Trophoblast cell (in vitro differentiated cells and primary cell): Measurements from ENCODE around the gene CDH1.
A peak's percentile ranks its signal among the peaks of the same experiment; 100 is the strongest.
"Not testable (repeated sequence)": the region's sequence is repeated elsewhere in the genome, so short reads cannot be mapped to it uniquely, and the experiment has no call there.

ENCODE experiments used
- DNase-seq, 2 donors: peaks; one replicate each; pipeline ENCODE4 v3.0.0-alpha.2; 2016
- H2AFZ ChIP-seq: 2 replicates; pipeline ENCODE4 v1.6.1; 2013; ENCODE audit warnings: low read length, moderate library complexity, mild to moderate bottlenecking; ENCODE audit not compliant: insufficient read depth, poor library complexity
- H2AK5ac ChIP-seq: 2 replicates; pipeline ENCODE4 v1.6.1; 2013; ENCODE audit warnings: mild to moderate bottlenecking, low read length
- H2BK120ac ChIP-seq: 2 replicates; pipeline ENCODE4 v1.6.1; 2013; ENCODE audit warnings: low read length, mild to moderate bottlenecking, moderate library complexity; ENCODE audit not compliant: insufficient read depth, poor library complexity
- H2BK12ac ChIP-seq: 2 replicates; pipeline ENCODE4 v1.6.1; 2013; ENCODE audit warnings: mild to moderate bottlenecking, low read length, moderate library complexity
- H2BK5ac ChIP-seq: 2 replicates; pipeline ENCODE4 v1.6.1; 2013; ENCODE audit warnings: low read length, low read depth, moderate library complexity, mild to moderate bottlenecking; ENCODE audit not compliant: poor library complexity
- H3K14ac ChIP-seq: 2 replicates; pipeline ENCODE4 v1.6.1; 2013; ENCODE audit warnings: mild to moderate bottlenecking, low read length
- H3K18ac ChIP-seq: 2 replicates; pipeline ENCODE4 v1.6.1; 2013; ENCODE audit warnings: mild to moderate bottlenecking, low read length
- H3K23ac ChIP-seq: 2 replicates; pipeline ENCODE4 v1.6.1; 2013; ENCODE audit warnings: low read length
- H3K27ac ChIP-seq: 2 replicates; pipeline ENCODE4 v1.5.1; 2013; ENCODE audit warnings: low read depth, mild to moderate bottlenecking, inconsistent platforms, low read length, moderate library complexity
- H3K27me3 ChIP-seq: 2 replicates; pipeline ENCODE4 v1.6.1; 2013; ENCODE audit warnings: inconsistent platforms, mild to moderate bottlenecking, low read length, moderate library complexity; ENCODE audit not compliant: insufficient read depth
- H3K36me3 ChIP-seq, 2 experiments: 1 replicate in 1 of 2; 2 replicates in 1 of 2; pipeline ENCODE4 v1.6.1; 2013; ENCODE audit warnings: low read length in 2 of 2, mild to moderate bottlenecking in 2 of 2, moderate library complexity in 1 of 2; ENCODE audit not compliant: insufficient read depth in 2 of 2, control insufficient read depth in 1 of 2
- H3K4ac ChIP-seq: 2 replicates; pipeline ENCODE4 v1.6.1; 2013; ENCODE audit warnings: low read depth, mild to moderate bottlenecking, low read length, moderate library complexity
- H3K4me1 ChIP-seq, 2 experiments: 1 replicate in 1 of 2; 2 replicates in 1 of 2; pipeline ENCODE4 v1.6.1; 2013; ENCODE audit warnings: low read length in 2 of 2, mild to moderate bottlenecking in 2 of 2, moderate library complexity in 1 of 2; ENCODE audit not compliant: insufficient read depth in 2 of 2, control insufficient read depth in 1 of 2
- H3K4me2 ChIP-seq: 2 replicates; pipeline ENCODE4 v1.6.1; 2013; ENCODE audit warnings: inconsistent platforms, mild to moderate bottlenecking, low read length, moderate library complexity
- H3K4me3 ChIP-seq: 2 replicates; pipeline ENCODE4 v1.5.1; 2013; ENCODE audit warnings: mild to moderate bottlenecking, low read depth, low read length, inconsistent platforms
- H3K79me1 ChIP-seq: one replicate; pipeline ENCODE4 v1.6.1; 2013; ENCODE audit warnings: low read length
- H3K79me2 ChIP-seq: 2 replicates; pipeline ENCODE4 v1.6.1; 2013; ENCODE audit warnings: low read length, mild to moderate bottlenecking; ENCODE audit not compliant: control insufficient read depth, insufficient read depth, poor library complexity
- H3K9ac ChIP-seq: 2 replicates; pipeline ENCODE4 v1.6.1; 2013; ENCODE audit warnings: mild to moderate bottlenecking, low read length
- H3K9me3 ChIP-seq: 2 replicates; pipeline ENCODE4 v1.6.1; 2013; ENCODE audit warnings: low read depth, mild to moderate bottlenecking, control low read depth, inconsistent platforms, low read length; ENCODE audit not compliant: insufficient read depth
- H4K12ac ChIP-seq: 2 replicates; pipeline ENCODE4 v1.6.1; 2013; ENCODE audit warnings: low read depth, mild to moderate bottlenecking, low read length, moderate library complexity
- H4K8ac ChIP-seq: 2 replicates; pipeline ENCODE4 v1.6.1; 2013; ENCODE audit warnings: low read depth, mild to moderate bottlenecking, low read length, moderate library complexity
- H4K91ac ChIP-seq: one replicate; pipeline ENCODE4 v1.6.1; 2013; ENCODE audit warnings: low read depth, mild to moderate bottlenecking, low read length, moderate library complexity
- WGBS: extraction: QIAGEN DNeasy Blood & Tissue Kit; methylation state at CpG from one replicate; pipeline ENCODE4 v1.1.7; 2013; ENCODE audit warnings: missing lambda C conversion rate; ENCODE audit not compliant: insufficient read length, insufficient coverage; ENCODE audit errors: extremely low coverage; 5-methylcytosine and 5-hydroxymethylcytosine counted together

The CDH1 gene

DNA sequence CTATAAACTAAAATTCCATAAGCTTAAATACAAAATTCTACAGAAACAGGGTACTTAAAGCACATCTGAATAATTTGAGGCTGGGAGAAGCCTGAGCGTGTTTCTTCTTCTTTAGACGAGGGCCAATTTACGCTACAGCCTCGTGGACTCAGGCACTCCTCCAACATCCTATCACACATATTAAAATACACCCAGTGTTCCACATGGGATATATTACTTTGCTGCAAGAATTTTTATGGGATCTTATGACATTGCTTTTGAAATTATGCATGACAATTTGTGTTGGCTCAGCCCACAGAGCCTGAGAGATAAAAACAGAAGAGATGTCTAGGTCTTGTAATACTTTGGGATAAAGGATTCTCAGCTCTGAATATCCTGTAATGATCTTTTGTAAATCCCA lies 102.7 kb downstream of the CDH1 start:
- Histone ChIP-seq H4K91ac (no peak overlapping the region), H2BK5ac (no peak overlapping the region), H3K36me3 (peaks cover 7 to 8% of the 10 kb centered on the region in 2 experiments), H2AK5ac (no peak overlapping the region), H3K9ac (no peak overlapping the region), H3K14ac (no peak overlapping the region), H3K9me3 (no peaks in the 10 kb centered on the region), H3K79me1 (peaks cover 5% of the 10 kb centered on the region), H3K27me3 (no peaks in the 10 kb centered on the region), H2BK12ac (no peak overlapping the region), H4K8ac (no peak overlapping the region), H3K4ac (no peak overlapping the region), H2AFZ (no peak overlapping the region), H3K4me1 (no peaks in the 10 kb centered on the region), H3K27ac (no peak overlapping the region), H3K23ac (no peak overlapping the region), H3K4me2 (no peak overlapping the region), H3K4me3 (no peak overlapping the region), H4K12ac (no peak overlapping the region), H3K79me2 (peaks cover 2% of the 10 kb centered on the region), H2BK120ac (no peak overlapping the region), H3K18ac (no peak overlapping the region)
- no CpG with 5 or more reads among the region's 4 CpGs for WGBS
- no peak for DNase-seq

DNA sequence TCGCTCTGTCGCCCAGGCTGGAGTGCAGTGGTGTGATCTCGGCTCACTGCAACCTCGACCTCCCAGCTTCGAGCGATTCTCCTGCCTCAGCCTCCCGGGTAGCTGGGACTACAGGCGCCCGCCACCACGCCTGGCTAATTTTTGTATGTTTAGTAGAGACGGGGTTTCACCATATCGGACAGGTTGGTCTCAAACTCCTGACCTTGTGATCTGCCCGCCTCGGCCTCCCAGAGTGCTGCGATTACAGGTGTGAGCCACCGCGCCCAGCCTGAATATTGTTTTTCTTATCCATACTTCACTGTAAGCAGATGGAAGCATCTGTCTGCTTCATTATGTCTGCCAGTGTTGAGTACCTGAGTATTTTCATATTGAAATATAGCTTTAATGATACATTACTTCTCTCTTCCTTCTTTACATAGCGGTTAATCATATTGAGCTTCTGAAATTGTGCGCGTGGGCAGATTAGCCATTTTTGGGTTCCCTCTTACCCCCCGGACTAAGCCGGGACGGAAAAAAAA lies 105.9 kb downstream of the CDH1 start:
- no CpG with 5 or more reads among the region's 23 CpGs for WGBS

DNA sequence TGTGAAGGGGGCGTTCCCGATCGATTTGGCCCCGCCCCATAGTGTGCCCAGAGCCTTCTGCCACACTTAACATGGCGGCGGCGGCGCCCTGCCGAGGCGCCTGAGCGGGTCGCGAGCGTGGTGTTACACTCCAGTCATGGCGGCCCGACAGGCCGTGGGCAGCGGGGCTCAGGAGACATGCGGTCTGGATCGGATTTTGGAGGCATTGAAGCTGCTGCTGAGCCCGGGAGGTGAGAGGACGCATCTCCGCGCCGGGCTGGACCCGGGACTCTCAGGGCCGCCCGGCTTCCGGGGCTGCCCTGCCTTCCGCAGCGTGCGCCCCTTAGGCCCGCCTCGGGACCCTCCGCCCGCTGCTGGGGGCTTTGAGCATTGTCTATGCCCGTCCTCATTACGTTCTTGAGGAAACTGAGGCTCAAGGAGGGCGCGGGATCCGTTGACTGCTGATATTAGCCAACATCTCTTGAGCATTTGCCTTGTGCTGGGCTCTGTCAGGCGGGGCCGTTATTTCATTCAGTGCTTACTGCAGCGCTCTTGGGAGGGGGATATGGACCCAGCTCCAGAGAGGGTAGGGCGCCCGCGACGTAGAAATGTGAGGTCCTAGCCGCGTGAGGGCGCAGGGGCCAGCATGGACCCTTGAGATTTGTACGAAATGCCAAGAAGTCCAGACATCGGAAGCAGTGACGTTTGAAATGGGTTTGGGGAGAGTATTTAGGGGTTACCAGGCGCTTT lies 106.6 kb downstream of the CDH1 start, which contains the start of gene TANGO6:
TANGO6 (plus strand) TSS at position 50 of the 729 bp plus-strand sequence; CDS start at position 137, 87 bp downstream.
- no CpG with 5 or more reads among the region's 55 CpGs for WGBS
- Histone ChIP-seq H2BK5ac (peak within 1 kb of the TSS; percentile 59), H3K4me2 (peak within 1 kb of the TSS; percentile 92), H3K23ac (no peak within 1 kb of the TSS), H3K27me3 (no peaks in the 10 kb centered on the region), H3K4me3 (peak within 1 kb of the TSS; percentile 96), H3K9me3 (no peaks in the 10 kb centered on the region), H3K9ac (peak within 1 kb of the TSS; percentile 92), H4K12ac (peak within 1 kb of the TSS; percentile 68), H3K18ac (peak within 1 kb of the TSS; percentile 97), H4K91ac (peak within 1 kb of the TSS; percentile 82), H2BK12ac (no peak within 1 kb of the TSS), H2BK120ac (peak within 1 kb of the TSS; percentile 81), H3K14ac (peak within 1 kb of the TSS; percentile 91), H3K4ac (peak within 1 kb of the TSS; percentile 68), H3K27ac (peak within 1 kb of the TSS; percentile 37), H3K36me3 (no peaks in the 10 kb centered on the region), H2AFZ (peak within 1 kb of the TSS; percentile 99), H3K79me1 (peaks cover 5% of the 10 kb centered on the region), H3K4me1 (no peaks in the 10 kb centered on the region), H3K79me2 (peaks cover 2% of the 10 kb centered on the region), H2AK5ac (no peak within 1 kb of the TSS), H4K8ac (peak within 1 kb of the TSS; percentile 94)
- peak; percentile 61 to 87 for DNase-seq

More for the DNA sequence above, 105.9 kb downstream of the CDH1 start:
- H3K79me2 ChIP-seq, DNase-seq, H2BK12ac ChIP-seq, H4K91ac ChIP-seq, H3K36me3 ChIP-seq, H3K14ac ChIP-seq, H3K18ac ChIP-seq, H4K12ac ChIP-seq, H3K23ac ChIP-seq, H2AK5ac ChIP-seq, H3K9ac ChIP-seq, H3K27me3 ChIP-seq, H3K9me3 ChIP-seq, H2BK120ac ChIP-seq, H2AFZ ChIP-seq, H3K4ac ChIP-seq, H3K4me1 ChIP-seq, H2BK5ac ChIP-seq, H3K27ac ChIP-seq, H3K79me1 ChIP-seq: not testable (repeated sequence)
- Histone ChIP-seq H4K8ac (peak overlapping the region; percentile 75), H3K4me3 (peak overlapping the region; percentile 96), H3K4me2 (peak overlapping the region; percentile 92)

DNA sequence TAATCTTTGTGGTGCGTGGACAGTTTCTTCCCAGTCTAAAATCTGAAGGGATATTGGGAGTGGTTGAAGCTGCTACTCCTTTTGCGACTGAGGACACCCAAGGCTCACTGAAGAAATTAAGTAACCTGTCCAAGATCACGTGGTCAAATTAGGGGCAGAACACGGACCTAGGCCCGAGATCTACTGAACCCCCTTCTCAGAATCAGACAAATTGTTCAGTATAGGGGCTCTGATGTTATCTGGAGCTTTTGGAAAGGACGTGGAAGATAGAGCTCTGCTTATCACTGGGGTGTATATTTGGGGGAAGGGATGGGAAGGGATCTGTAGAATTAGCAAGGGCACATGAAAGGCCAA lies 107.1 kb downstream of the CDH1 start:
- no CpG with 5 or more reads among the region's 6 CpGs for WGBS
- H3K18ac ChIP-seq, result peak overlapping the region; percentile 2
- H3K14ac ChIP-seq, result no peak overlapping the region
- H3K4me1 ChIP-seq, result no peaks in the 10 kb centered on the region
- H3K36me3 ChIP-seq, result no peaks in the 10 kb centered on the region
- no peak overlapping the region for H2AK5ac ChIP-seq
- no peak overlapping the region for H2BK120ac ChIP-seq
- no peak overlapping the region for H3K4me3 ChIP-seq
- no peak overlapping the region for H3K23ac ChIP-seq
- no peak overlapping the region for H3K4ac ChIP-seq
- no peak overlapping the region for H4K12ac ChIP-seq
- H2AFZ ChIP-seq, result peak overlapping the region; percentile 99
- H3K4me2 ChIP-seq, result peak overlapping the region; percentile 92
- DNase-seq, result no peak
- H3K9ac ChIP-seq, result no peak overlapping the region
- peaks cover 2% of the 10 kb centered on the region for H3K79me2 ChIP-seq
- no peaks in the 10 kb centered on the region for H3K9me3 ChIP-seq
- H3K27me3 ChIP-seq, result no peaks in the 10 kb centered on the region
- peak overlapping the region; percentile 94 for H4K8ac ChIP-seq
- no peak overlapping the region for H2BK12ac ChIP-seq
- no peak overlapping the region for H2BK5ac ChIP-seq
- H3K79me1 ChIP-seq, result peaks cover 5% of the 10 kb centered on the region
- no peak overlapping the region for H4K91ac ChIP-seq
- no peak overlapping the region for H3K27ac ChIP-seq
